ENCODE data around the gene IGFL4.

DNA sequence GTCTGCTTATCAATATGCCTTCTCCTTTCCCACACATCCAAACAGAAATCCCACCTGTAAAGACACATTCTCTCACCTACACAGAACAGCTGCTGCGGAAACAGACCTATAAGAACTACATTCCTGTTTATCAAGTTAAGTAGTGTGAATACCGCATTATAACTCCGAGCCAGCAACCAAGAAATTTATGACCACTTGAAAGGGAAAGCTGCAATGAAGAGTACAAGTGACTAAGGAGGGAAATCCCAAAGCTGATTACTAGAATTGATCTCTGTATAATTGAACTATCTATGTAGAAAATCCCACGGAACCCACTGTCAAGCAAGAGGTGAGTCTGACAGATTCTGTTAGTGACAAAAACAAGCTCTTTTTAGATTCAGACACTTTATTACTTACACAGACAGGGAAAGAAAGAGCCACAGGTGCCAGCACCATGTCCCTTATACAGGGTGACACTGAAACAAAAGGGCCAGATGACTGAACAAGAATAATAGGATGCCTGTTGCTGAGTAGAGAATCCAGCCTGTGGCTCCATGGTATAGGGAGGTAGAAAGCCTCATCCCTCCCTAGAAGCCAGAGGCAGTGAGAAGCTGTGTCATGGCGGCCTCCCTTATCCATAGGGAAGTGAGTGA is 1.6 kb upstream of the IGFL4 start:
- TF ChIP-seq EGR1 (IDR thresholded peaks at IDR 0.05; ENCODE audit: borderline replicate concordance in 1 of 2, low read depth in 2 of 2, low read length in 2 of 2) (no peak), TCF7 (IDR thresholded peaks at IDR 0.05; ENCODE audit: borderline replicate concordance) (no peak), DPF2 (IDR thresholded peaks at IDR 0.05) (no peak), CHD2 (IDR thresholded peaks at IDR 0.05; ENCODE audit: borderline replicate concordance, low read depth, low read length) (no peak), USF2 (IDR thresholded peaks at IDR 0.05; ENCODE audit: borderline replicate concordance, low read depth, low read length) (no peak), CREM (IDR thresholded peaks at IDR 0.05; ENCODE audit: low read depth) (no peak), RELA (IDR thresholded peaks at IDR 0.05; ENCODE audit: borderline replicate concordance, partially characterized antibody) (no peak), IKZF1 (conservative IDR thresholded peaks at IDR 0.05) (no peak), HCFC1 (IDR thresholded peaks at IDR 0.05; ENCODE audit: low read length) (no peak), MXI1 (IDR thresholded peaks at IDR 0.05; ENCODE audit: low read depth, low read length) (no peak), FOXM1 (IDR thresholded peaks at IDR 0.05; ENCODE audit: low read depth, low read length) (no peak)
- TF ChIP-seq, protein P1, sequence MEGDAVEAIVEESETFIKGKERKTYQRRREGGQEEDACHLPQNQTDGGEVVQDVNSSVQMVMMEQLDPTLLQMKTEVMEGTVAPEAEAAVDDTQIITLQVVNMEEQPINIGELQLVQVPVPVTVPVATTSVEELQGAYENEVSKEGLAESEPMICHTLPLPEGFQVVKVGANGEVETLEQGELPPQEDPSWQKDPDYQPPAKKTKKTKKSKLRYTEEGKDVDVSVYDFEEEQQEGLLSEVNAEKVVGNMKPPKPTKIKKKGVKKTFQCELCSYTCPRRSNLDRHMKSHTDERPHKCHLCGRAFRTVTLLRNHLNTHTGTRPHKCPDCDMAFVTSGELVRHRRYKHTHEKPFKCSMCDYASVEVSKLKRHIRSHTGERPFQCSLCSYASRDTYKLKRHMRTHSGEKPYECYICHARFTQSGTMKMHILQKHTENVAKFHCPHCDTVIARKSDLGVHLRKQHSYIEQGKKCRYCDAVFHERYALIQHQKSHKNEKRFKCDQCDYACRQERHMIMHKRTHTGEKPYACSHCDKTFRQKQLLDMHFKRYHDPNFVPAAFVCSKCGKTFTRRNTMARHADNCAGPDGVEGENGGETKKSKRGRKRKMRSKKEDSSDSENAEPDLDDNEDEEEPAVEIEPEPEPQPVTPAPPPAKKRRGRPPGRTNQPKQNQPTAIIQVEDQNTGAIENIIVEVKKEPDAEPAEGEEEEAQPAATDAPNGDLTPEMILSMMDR (IDR thresholded peaks at IDR 0.05 in 2 of 3, conservative IDR thresholded peaks at IDR 0.05 in 1 of 3; ENCODE audit: control insufficient read depth in 2 of 3, extremely low read depth in 1 of 3, insufficient read depth in 1 of 3, low read depth in 3 of 3, low read length in 3 of 3): no peak
- TF ChIP-seq, protein P2, sequence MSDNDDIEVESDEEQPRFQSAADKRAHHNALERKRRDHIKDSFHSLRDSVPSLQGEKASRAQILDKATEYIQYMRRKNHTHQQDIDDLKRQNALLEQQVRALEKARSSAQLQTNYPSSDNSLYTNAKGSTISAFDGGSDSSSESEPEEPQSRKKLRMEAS (IDR thresholded peaks at IDR 0.05; ENCODE audit: low read depth, low read length): no peak

All from GM12878 (cell line).